Activated CD4-positive, alpha-beta T cell treated with anti-CD3 and anti-CD28 coated beads for 36 hours (primary cell): ENCODE measurements around the gene FRAT2. TPM values are rescaled to one million over a fixed set of nuclear protein-coding genes. Genes with fewer than 3 reads are reported as not detected.

ENCODE experiments used
- ATAC-seq: fragments of 200-7000 bp; cut with Tn5 transposase; one replicate; pipeline ENCODE4 v1.10.0; 2021; ENCODE audit warnings: mild to moderate bottlenecking, moderate library complexity
- CTCF ChIA-PET: fragments of 350-600 bp; sonication (Branson Sonifier 250); formaldehyde crosslinking; loops from one replicate; lab custom pipeline; 2021; ENCODE audit warnings: antibody characterized with exemption; lab: Charles Lee
- POLR2A ChIA-PET: fragments of 350-600 bp; sonication (Branson Sonifier 250); formaldehyde crosslinking; loops from one replicate; lab custom pipeline; 2021; ENCODE audit warnings: antibody characterized with exemption, inconsistent platforms; lab: Charles Lee
- DNase-seq: peaks from one replicate; pipeline ENCODE4 v3.0.0-alpha.2; 2020
- H3K27ac Mint-ChIP-seq: one replicate; pipeline ENCODE4 v1.8.0; 2021; ENCODE audit warnings: mixed read lengths
- H3K27me3 Mint-ChIP-seq: one replicate; pipeline ENCODE4 v1.8.0; 2021; ENCODE audit warnings: mixed read lengths
- H3K36me3 Mint-ChIP-seq: one replicate; pipeline ENCODE4 v1.8.0; 2021; ENCODE audit warnings: low read depth, mixed read lengths
- H3K4me1 Mint-ChIP-seq: one replicate; pipeline ENCODE4 v1.8.0; 2021; ENCODE audit warnings: mixed read lengths
- H3K4me3 Mint-ChIP-seq: one replicate; pipeline ENCODE4 v1.8.0; 2021; ENCODE audit warnings: mild to moderate bottlenecking, moderate library complexity, mixed read lengths
- H3K9me3 Mint-ChIP-seq: one replicate; pipeline ENCODE4 v1.8.0; 2021; ENCODE audit warnings: low read depth, mixed read lengths
- intact Hi-C, 2 experiments: fragments of 100-400 bp; cut with DNase I in 1 of 2; cut with micrococcal nuclease in 1 of 2; formaldehyde crosslinking; loops; one replicate each; pipeline versions ENCODE4 v1.14.2 to v1.15.1; 2022 to 2024; cut with DNase I, micrococcal nuclease
- total RNA-seq, 2 experiments: library from RNA; stranded (reverse); gene quantifications; one replicate each; pipeline ENCODE4 v1.2.3, GENCODE V29; 2021

FRAT2 gene
- total RNA-seq, 2 experiments from 2014 or later: 3.0 to 4.3 TPM

- Mint-ChIP-seq H3K4me3 (peak overlapping the region; percentile 40), H3K9me3 (no peaks in the 10 kb centered on the region), H3K27ac (peak overlapping the region; percentile 29), H3K27me3 (no peaks in the 10 kb centered on the region), H3K4me1 (peaks cover 34% of the 10 kb centered on the region), H3K36me3 (peaks cover 7% of the 10 kb centered on the region)
- CTCF ChIA-PET: no interaction called here
- POLR2A ChIA-PET: no interaction called here
- intact Hi-C loops: no loop called here
- DNase-seq: no peak
- ATAC-seq: no peak
Observed at GRCh38 chr10:97336006-97336405, 1.5 kb upstream of the FRAT2 start.

GRCh38 chr10:97335188-97335619, 675 bp upstream of the FRAT2 start:
- H3K9me3 Mint-ChIP-seq: no peaks in the 10 kb centered on the region
- ATAC-seq (no peak), DNase-seq (peak; percentile 32)
- H3K27me3 Mint-ChIP-seq: no peaks in the 10 kb centered on the region
- ChIA-PET POLR2A (no interaction called here), CTCF (no interaction called here)
- no peak overlapping the region for H3K27ac Mint-ChIP-seq
- H3K4me3 Mint-ChIP-seq: peak overlapping the region; percentile 67
- H3K36me3 Mint-ChIP-seq: peaks cover 7% of the 10 kb centered on the region
- intact Hi-C loops: loop anchor here (1.0 to 2.0 kb wide), 7 partner anchors 43 to 748 kb away; partner anchors contain the start of genes ARHGAP19 (in 1 of the 2), EXOSC1 (in 1 of the 2), LCOR (in 1 of the 2) and MMS19 (in 1 of the 2)
- H3K4me1 Mint-ChIP-seq: peaks cover 36% of the 10 kb centered on the region

DNA sequence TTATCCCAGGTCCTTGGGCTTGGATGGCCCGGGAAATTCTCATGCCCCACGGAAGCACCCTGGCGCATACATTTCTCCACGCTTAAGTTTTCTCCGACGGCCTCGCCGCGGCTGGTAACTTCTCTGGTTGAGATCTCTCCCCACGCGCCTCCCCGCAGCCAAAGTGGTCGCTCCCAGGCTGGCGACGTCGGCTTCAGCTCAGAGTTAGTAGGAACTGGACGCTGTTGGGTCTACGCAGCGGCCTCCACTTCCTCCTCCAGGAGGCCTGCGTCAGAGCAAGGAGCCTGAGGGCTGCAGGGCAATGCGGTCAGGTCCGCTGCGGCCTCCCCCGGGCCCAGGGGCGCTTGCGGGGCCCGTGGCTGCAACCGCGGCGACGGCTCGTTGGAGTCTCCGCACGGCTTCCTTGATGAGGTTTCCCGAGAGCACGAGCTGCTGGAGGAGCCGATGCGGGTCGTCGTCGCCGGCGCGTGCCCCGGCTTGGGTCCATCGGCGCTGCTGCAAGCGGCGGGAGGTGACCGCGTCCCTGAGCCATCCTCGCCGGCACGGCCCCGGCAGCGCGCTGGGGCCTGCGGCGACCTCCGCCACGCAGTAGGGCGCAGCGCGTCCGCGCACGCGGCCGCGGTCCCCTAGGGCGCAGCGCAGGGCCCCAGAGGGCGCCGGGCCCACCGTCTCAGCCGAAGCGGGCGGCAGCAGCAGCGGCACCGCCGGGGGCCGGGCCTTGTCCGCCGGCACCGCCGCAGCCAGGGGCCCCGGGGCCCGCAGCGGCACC, 744 bp downstream of the FRAT2 start:
- peak; percentile 68 for DNase-seq
- H3K27me3 Mint-ChIP-seq: no peaks in the 10 kb centered on the region
- peaks cover 15% of the 10 kb centered on the region for H3K36me3 Mint-ChIP-seq
- POLR2A ChIA-PET: interaction anchor here (0.7 to 3.9 kb wide), 5 partner anchors 15 to 96 kb away, joined by 3 to 27 read pairs (median 4); partner anchors contain the start of genes FRAT1 and RRP12
- peak; percentile 28 for ATAC-seq
- CTCF ChIA-PET: interaction anchor here (0.6 to 1.9 kb wide), 7 partner anchors 9 to 741 kb away, joined by 3 to 22 read pairs (median 4); partner anchors contain the start of gene FRAT1
- peaks cover 47% of the 10 kb centered on the region for H3K4me1 Mint-ChIP-seq
- H3K27ac Mint-ChIP-seq: peak overlapping the region; percentile 86
- intact Hi-C loops: loop anchor here (1.0 to 5.0 kb wide), 10 partner anchors 13 to 747 kb away; partner anchors contain the start of genes RRP12 (in 2 of the 2), ARHGAP19 (in 1 of the 2), FRAT1 (in 1 of the 2) and LCOR (in 1 of the 2)
- H3K9me3 Mint-ChIP-seq: no peaks in the 10 kb centered on the region
- peak overlapping the region; percentile 83 for H3K4me3 Mint-ChIP-seq

DNA sequence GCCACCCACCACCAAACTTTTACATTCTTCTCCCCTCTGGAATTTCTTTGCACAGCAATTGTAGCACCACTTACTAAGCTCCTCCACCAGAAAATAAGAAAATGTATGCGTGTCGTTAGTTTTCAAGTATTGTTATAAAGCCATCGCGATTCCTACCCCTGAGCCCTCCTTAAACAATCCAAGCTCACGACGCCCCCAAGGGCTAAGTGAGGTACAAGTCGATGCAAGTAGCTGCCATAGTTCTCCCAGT, 1.3 kb downstream of the FRAT2 start:
- H3K9me3 Mint-ChIP-seq: no peaks in the 10 kb centered on the region
- peak overlapping the region; percentile 86 for H3K27ac Mint-ChIP-seq
- H3K4me1 Mint-ChIP-seq: peaks cover 52% of the 10 kb centered on the region
- ChIA-PET POLR2A (interaction anchor here (0.7 to 3.9 kb wide), 5 partner anchors 14 to 97 kb away, joined by 3 to 27 read pairs (median 4); partner anchors contain the start of gene FRAT1), CTCF (interaction anchor here (1.0 to 1.9 kb wide), 9 partner anchors 8 to 123 kb away, joined by 3 to 22 read pairs (median 4); partner anchors contain the start of gene FRAT1)
- ATAC-seq (no peak), DNase-seq (no peak)
- H3K4me3 Mint-ChIP-seq: peak overlapping the region; percentile 83
- no peaks in the 10 kb centered on the region for H3K27me3 Mint-ChIP-seq
- intact Hi-C loops: loop anchor here in 1 of 2 experiments (2.0 to 5.0 kb wide), 2 partner anchors 54 to 404 kb away; partner anchors contain the start of gene ZFYVE27
- peaks cover 15% of the 10 kb centered on the region for H3K36me3 Mint-ChIP-seq

DNA sequence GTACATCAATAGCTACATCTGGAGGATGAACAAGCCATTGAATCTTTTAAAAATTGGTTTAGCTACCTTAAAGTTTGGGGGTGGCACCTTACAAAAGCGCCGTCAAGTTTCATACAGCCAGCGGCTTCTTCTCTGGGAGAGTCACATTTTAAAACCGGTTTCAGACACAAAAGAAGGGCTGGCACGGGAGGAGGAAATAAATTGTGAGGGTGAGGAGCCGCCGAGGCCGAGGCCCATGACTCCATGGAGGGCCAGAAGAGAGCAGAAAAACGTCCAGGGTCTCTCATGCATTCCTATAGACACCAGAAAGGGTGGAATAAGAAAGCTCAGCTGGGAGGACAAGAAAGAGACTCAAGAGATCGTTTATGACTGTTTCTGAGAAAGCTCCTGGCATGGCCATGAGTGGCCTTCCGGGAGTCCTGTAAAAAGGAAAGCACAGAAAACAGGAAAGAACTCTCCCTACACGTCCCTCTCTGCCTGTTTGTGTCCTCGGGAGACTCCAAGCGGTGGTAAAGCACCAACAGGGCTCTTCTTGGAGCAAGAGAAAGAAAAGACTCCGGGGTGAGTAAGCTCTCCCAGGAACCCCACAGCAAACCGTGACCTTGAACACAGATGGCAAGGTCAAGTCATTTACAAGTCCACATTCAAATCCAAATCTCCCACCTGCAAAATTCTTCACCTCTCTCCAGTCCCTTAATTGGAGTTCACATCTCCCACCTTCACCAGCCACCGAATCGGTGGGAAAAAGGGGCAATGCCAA, 1.8 kb downstream of the FRAT2 start:
- Mint-ChIP-seq H3K36me3 (peaks cover 15% of the 10 kb centered on the region), H3K4me3 (peak overlapping the region; percentile 83), H3K27me3 (no peaks in the 10 kb centered on the region), H3K4me1 (peaks cover 57% of the 10 kb centered on the region), H3K27ac (peak overlapping the region; percentile 86), H3K9me3 (no peaks in the 10 kb centered on the region)
- ChIA-PET POLR2A (interaction anchor here (0.5 to 3.9 kb wide), 5 partner anchors 14 to 97 kb away, joined by 3 to 27 read pairs (median 4); partner anchors contain the start of gene FRAT1), CTCF (interaction anchor here (0.6 to 2.2 kb wide), 11 partner anchors 8 to 245 kb away, joined by 3 to 22 read pairs (median 4); partner anchors contain the start of gene FRAT1)
- ATAC-seq (no peak), DNase-seq (no peak)
- intact Hi-C loops: loop anchor here in 1 of 2 experiments (2.0 to 5.0 kb wide), 2 partner anchors 54 to 405 kb away; partner anchors contain the start of gene ZFYVE27

DNA sequence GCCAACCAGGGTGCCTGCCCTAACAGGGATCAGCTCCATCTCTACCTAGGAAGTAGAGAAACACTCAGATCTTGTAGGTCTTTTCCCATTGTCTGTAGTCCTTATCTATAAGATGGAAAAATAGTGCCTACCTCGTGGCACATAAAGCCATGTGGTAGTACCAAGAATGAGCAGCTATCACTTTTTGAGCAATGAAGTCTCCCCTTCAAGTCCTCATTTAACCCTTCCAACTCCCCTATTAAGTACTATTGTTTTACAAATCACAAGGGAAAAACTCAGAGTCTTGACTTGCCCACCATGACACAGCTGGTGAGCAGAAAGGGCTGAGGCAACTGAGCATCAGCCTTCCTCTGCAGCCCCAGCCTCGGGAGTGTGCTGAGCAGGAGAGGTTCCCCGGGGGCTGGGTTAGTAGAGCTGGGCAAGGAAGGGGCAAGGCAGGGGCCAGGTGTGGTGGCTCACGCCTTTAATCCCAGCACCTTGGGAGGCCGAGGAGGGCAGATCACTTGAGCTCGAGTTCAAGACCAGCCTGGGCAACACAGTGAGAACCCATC, 3.3 kb downstream of the FRAT2 start:
- Mint-ChIP-seq H3K4me1 (peaks cover 61% of the 10 kb centered on the region), H3K36me3 (peaks cover 15% of the 10 kb centered on the region), H3K27me3 (no peaks in the 10 kb centered on the region), H3K4me3 (no peak overlapping the region), H3K9me3 (no peaks in the 10 kb centered on the region), H3K27ac (no peak overlapping the region)
- no peak for DNase-seq
- ChIA-PET POLR2A (interaction anchor here (3.9 kb wide), 1 partner anchor 12 kb away, joined by 27 read pairs; the partner anchor contains the start of gene FRAT1), CTCF (interaction anchor here (0.5 to 2.2 kb wide), 6 partner anchors 11 to 258 kb away, joined by 3 to 13 read pairs (median 3); partner anchors contain the start of gene ARHGAP19)
- no peak for ATAC-seq
- intact Hi-C loops: loop anchor here in 1 of 2 experiments (5.0 kb wide), 1 partner anchor 406 kb away; the partner anchor contains the start of gene ZFYVE27

GRCh38 chr10:97329766-97330165, 4.8 kb downstream of the FRAT2 start:
- Mint-ChIP-seq H3K27ac (no peak overlapping the region), H3K27me3 (no peaks in the 10 kb centered on the region), H3K9me3 (no peaks in the 10 kb centered on the region), H3K36me3 (peaks cover 15% of the 10 kb centered on the region), H3K4me1 (peaks cover 59% of the 10 kb centered on the region), H3K4me3 (no peak overlapping the region)
- ChIA-PET POLR2A (no interaction called here), CTCF (no interaction called here)
- no peak for DNase-seq
- intact Hi-C loops: loop anchor here in 1 of 2 experiments (5.0 kb wide), 2 partner anchors 112 to 408 kb away; partner anchors contain the start of gene ZFYVE27
- ATAC-seq: no peak

DNA sequence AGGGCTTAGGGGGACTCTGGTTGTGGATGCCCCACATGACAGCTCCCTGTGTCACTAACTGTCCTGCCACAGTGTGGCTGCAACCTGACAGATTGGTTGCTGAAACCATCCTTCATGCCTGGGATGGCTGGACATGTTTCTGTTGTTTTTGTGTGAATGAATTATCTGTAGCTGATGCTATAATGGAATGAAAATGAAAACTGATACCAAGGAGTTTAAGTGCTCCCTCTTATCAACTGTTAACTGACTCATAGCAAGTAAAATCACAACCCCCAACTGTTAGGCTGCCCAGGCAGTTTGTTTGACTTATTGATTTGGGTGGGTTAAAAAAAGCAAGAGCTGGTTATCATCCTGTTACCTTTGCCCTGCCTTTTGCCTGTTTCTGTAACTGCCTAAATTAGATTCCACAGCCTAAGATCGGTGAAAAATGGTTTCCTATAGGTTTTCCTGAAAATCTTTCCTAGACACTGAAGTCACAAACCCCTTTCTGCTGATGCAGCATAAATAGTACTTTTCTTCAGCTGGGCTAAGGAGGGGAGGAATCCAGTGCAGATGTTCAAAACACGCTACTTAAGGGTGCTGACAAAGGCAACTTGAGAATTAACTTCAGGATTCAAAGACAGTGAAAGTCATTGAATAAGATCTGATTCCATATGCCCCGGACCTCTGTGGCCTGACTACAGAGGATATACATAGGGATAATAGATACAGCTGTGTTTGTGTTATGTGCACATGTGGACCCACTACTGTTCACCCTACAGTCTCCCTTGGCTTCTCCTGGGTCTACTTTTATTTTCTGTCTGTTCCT, 5.7 kb downstream of the FRAT2 start:
- peak; percentile 58 for ATAC-seq
- intact Hi-C loops: loop anchor here in 1 of 2 experiments (5.0 kb wide), 1 partner anchor 112 kb away; no protein-coding TSS in a partner anchor
- Mint-ChIP-seq H3K4me1 (peaks cover 59% of the 10 kb centered on the region), H3K4me3 (no peak overlapping the region), H3K27ac (peak overlapping the region; percentile 19), H3K27me3 (no peaks in the 10 kb centered on the region), H3K9me3 (no peaks in the 10 kb centered on the region), H3K36me3 (peaks cover 15% of the 10 kb centered on the region)
- CTCF ChIA-PET: interaction anchor here (0.7 to 1.3 kb wide), 4 partner anchors 10 to 137 kb away, joined by 3 to 4 read pairs (median 4); no protein-coding TSS in a partner anchor
- DNase-seq: no peak
- POLR2A ChIA-PET: interaction anchor here (0.7 kb wide), 1 partner anchor 74 kb away, joined by 4 read pairs; no protein-coding TSS in a partner anchor

DNA sequence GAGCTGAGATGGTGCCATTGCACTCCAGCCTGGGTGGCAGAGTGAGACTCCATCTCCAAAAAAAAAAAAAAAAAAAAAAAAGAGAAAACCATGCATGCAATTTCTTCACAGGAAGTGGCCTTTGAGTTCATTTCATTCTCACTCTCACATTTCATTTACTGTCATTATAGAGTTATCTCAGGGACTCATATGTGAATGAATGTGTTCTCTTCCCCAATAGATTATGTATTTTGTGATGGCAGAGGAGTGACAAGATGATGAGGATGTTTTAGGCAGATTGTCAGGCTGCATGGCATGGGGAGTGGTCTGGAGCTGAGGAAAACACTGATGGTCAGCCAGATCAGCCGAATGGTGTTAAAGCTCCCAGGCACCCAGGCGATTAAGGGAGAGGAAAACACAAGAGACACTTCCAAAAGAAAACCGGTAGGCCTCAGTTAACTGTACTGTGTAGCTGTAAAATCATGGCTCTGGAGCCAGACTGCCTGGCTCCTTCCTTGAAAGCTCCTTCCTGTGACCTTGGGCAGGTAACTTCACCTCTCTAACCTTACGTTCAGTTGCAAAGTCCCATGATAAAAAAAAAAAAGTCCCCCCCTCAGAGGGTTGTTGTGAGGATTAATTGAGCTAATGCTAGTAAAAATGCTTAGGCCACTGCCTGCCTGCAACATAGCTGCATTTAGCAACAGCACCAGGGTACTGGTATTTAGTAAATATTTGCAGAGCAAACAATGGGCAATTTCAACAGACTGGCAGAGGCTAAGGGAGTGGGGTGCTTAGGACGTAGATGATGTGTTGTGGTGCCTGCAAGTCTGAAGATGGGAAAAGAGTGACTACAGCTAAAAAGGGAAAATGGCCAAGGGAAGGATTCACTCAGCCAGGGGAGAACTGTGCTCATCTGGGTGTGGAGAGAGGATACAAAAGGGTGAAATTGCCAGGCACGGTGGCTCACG, 6.9 kb downstream of the FRAT2 start:
- intact Hi-C loops: loop anchor here in 1 of 2 experiments (5.0 kb wide), 1 partner anchor 110 kb away; no protein-coding TSS in a partner anchor
- ChIA-PET CTCF (interaction anchor here (0.6 to 1.1 kb wide), 5 partner anchors 19 to 139 kb away, joined by 3 to 4 read pairs (median 3); no protein-coding TSS in a partner anchor), POLR2A (no interaction called here)
- Mint-ChIP-seq H3K4me1 (peaks cover 50% of the 10 kb centered on the region), H3K9me3 (no peaks in the 10 kb centered on the region), H3K27me3 (no peaks in the 10 kb centered on the region), H3K27ac (peak overlapping the region; percentile 74), H3K36me3 (peaks cover 8% of the 10 kb centered on the region), H3K4me3 (no peak overlapping the region)
- ATAC-seq (peak; percentile 79), DNase-seq (no peak)
